Endothelial cell (in vitro differentiated cells): ENCODE data around the gene ZNF697. TPM values are rescaled to one million over a fixed set of nuclear protein-coding genes. Genes with fewer than 3 reads are reported as not detected.
A peak's percentile ranks its signal among the peaks of the same experiment; 100 is the strongest.
"Not testable (repeated sequence)": the region's sequence is repeated elsewhere in the genome, so short reads cannot be mapped to it uniquely, and the experiment has no call there.

ENCODE experiments used
- DNase-seq: peaks from one replicate; pipeline ENCODE4 v3.0.0; 2021; ENCODE audit warnings: low spot score
- H3K27ac Mint-ChIP-seq: one replicate; pipeline ENCODE4 v1.8.0; 2021; ENCODE audit warnings: mixed read lengths, inconsistent platforms; ENCODE audit not compliant: unreplicated experiment
- H3K27me3 Mint-ChIP-seq: one replicate; pipeline ENCODE4 v1.8.0; 2021; ENCODE audit warnings: mild to moderate bottlenecking, moderate library complexity, mixed read lengths, inconsistent platforms; ENCODE audit not compliant: unreplicated experiment
- H3K36me3 Mint-ChIP-seq: one replicate; pipeline ENCODE4 v1.8.0; 2021; ENCODE audit warnings: mild to moderate bottlenecking, low read depth, mixed read lengths, inconsistent platforms; ENCODE audit not compliant: unreplicated experiment
- H3K4me1 Mint-ChIP-seq: one replicate; pipeline ENCODE4 v1.8.0; 2021; ENCODE audit warnings: mild to moderate bottlenecking, mixed read lengths, inconsistent platforms; ENCODE audit not compliant: unreplicated experiment
- H3K4me3 Mint-ChIP-seq: one replicate; pipeline ENCODE4 v1.8.0; 2021; ENCODE audit warnings: mild to moderate bottlenecking, mixed read lengths, inconsistent platforms; ENCODE audit not compliant: unreplicated experiment
- H3K9me3 Mint-ChIP-seq: one replicate; pipeline ENCODE4 v1.8.0; 2021; ENCODE audit warnings: mixed read lengths, inconsistent platforms; ENCODE audit not compliant: unreplicated experiment
- CTCF ChIP-seq: fragments of 200-600 bp; sonication (generic); IDR thresholded peaks from one replicate; pipeline ENCODE4 v1.5.0; 2021; ENCODE audit warnings: antibody characterized with exemption; ENCODE audit not compliant: unreplicated experiment
- total RNA-seq: library from RNA; stranded (reverse); fragmentation: NEBNext Ultra II Directional; extraction: Animal tissue kit (Norgen Biotek cat#: 25700); gene quantifications from one replicate; pipeline ENCODE4 v1.2.1, GENCODE V29; 2021; ENCODE audit not compliant: unreplicated experiment

The ZNF697 gene
- total RNA-seq, 1 donor from 2014 or later, result 13.3 TPM

GRCh38 chr1:119613769-119614720 is 34.0 kb downstream of the ZNF697 start:
- H3K9me3 Mint-ChIP-seq, result no peaks in the 10 kb centered on the region

GRCh38 chr1:119611701-119612113 is 36.4 kb downstream of the ZNF697 start:
- Mint-ChIP-seq H3K4me3 (no peak overlapping the region), H3K27ac (no peak overlapping the region), H3K36me3 (no peaks in the 10 kb centered on the region)

More at GRCh38 chr1:119613769-119614720, 34.0 kb downstream of the ZNF697 start:
- TF ChIP-seq CTCF, result peak; percentile 69
- Mint-ChIP-seq H3K36me3 (no peaks in the 10 kb centered on the region), H3K27me3 (peaks cover 6% of the 10 kb centered on the region), H3K4me1 (peaks cover 23% of the 10 kb centered on the region), H3K27ac (no peak overlapping the region), H3K4me3 (no peak overlapping the region)
- DNase-seq, result peak; percentile 95

GRCh38 chr1:119608816-119609215 is 39.2 kb downstream of the ZNF697 start:
- H3K27me3 Mint-ChIP-seq, H3K9me3 Mint-ChIP-seq, H3K36me3 Mint-ChIP-seq, H3K27ac Mint-ChIP-seq, H3K4me3 Mint-ChIP-seq, DNase-seq: not testable (repeated sequence)
- H3K4me1 Mint-ChIP-seq, result peaks cover 27% of the 10 kb centered on the region

More at GRCh38 chr1:119611701-119612113, 36.4 kb downstream of the ZNF697 start:
- Mint-ChIP-seq H3K4me1 (peaks cover 21% of the 10 kb centered on the region), H3K9me3 (no peaks in the 10 kb centered on the region), H3K27me3 (peaks cover 6% of the 10 kb centered on the region)
- peak; percentile 87 for DNase-seq
- TF ChIP-seq CTCF, result peak; percentile 94

GRCh38 chr1:119607087-119607807 is 40.8 kb downstream of the ZNF697 start:
- TF ChIP-seq CTCF, result peak; percentile 19
- peaks cover 41% of the 10 kb centered on the region for H3K4me1 Mint-ChIP-seq
- not testable (repeated sequence) for H3K36me3 Mint-ChIP-seq, H3K27me3 Mint-ChIP-seq, H3K9me3 Mint-ChIP-seq, DNase-seq, H3K4me3 Mint-ChIP-seq, H3K27ac Mint-ChIP-seq

GRCh38 chr1:119606394-119606793 is 41.7 kb downstream of the ZNF697 start:
- Mint-ChIP-seq H3K4me3 (no peak overlapping the region), H3K9me3 (no peaks in the 10 kb centered on the region), H3K27ac (no peak overlapping the region), H3K4me1 (peaks cover 42% of the 10 kb centered on the region), H3K27me3 (peaks cover 6% of the 10 kb centered on the region), H3K36me3 (no peaks in the 10 kb centered on the region)
- TF ChIP-seq CTCF, result no peak
- no peak for DNase-seq
